ENCODE results near the gene CCDC192. TPM values are rescaled to one million over a fixed set of nuclear protein-coding genes. Genes with fewer than 3 reads are reported as not detected.
"Not testable (repeated sequence)": the region's sequence is repeated elsewhere in the genome, so short reads cannot be mapped to it uniquely, and the experiment has no call there.

Gene CCDC192
- total RNA-seq, 1 donor from 2014 or later, result not detected

- Mint-ChIP-seq H3K4me1 (no peaks in the 10 kb centered on the region), H3K27ac (no peak overlapping the region), H3K36me3 (no peaks in the 10 kb centered on the region), H3K4me3 (no peak overlapping the region), H3K9me3 (no peaks in the 10 kb centered on the region), H3K27me3 (ENCODE audit: insufficient read depth, low read depth) (peaks cover 3% of the 10 kb centered on the region)
- Histone ChIP-seq H3K27ac (no peak overlapping the region), H3K27me3 (no peaks in the 10 kb centered on the region), H3K4me3 (no peak overlapping the region), H4K20me1 (ENCODE audit: low read depth) (no peaks in the 10 kb centered on the region), H3K4me2 (no peak overlapping the region), H3K79me2 (ENCODE audit: low read depth) (no peaks in the 10 kb centered on the region), H3K9ac (no peak overlapping the region), H3K9me3 (ENCODE audit: low read depth) (no peaks in the 10 kb centered on the region), H3K36me3 (no peaks in the 10 kb centered on the region), H3K4me1 (no peaks in the 10 kb centered on the region), H3F3A (ENCODE audit: low read depth) (no peaks in the 10 kb centered on the region), H2AFZ (replicated peaks) (no peak overlapping the region)
- no peak for DNase-seq (ENCODE audit: low spot score)
- TF ChIP-seq EZH2phosphoT487 (IDR thresholded peaks at IDR 0.05) (no peak), CTCF (IDR thresholded peaks at IDR 0.05) (peak; percentile 34), EZH2 (IDR thresholded peaks at IDR 0.05) (no peak)
Measured at GRCh38 chr5:127746756-127747155, 43.6 kb downstream of the CCDC192 start.

GRCh38 chr5:127752503-127753265, 49.5 kb downstream of the CCDC192 start:
- not testable (repeated sequence) for H3K4me2 ChIP-seq; H3K36me3 ChIP-seq; H3K27me3 ChIP-seq; H3K27ac Mint-ChIP-seq; H3K36me3 Mint-ChIP-seq; H3K4me1 Mint-ChIP-seq; H3K9me3 ChIP-seq (ENCODE audit: low read depth); DNase-seq (ENCODE audit: low spot score); H3K27me3 Mint-ChIP-seq (ENCODE audit: insufficient read depth, low read depth); H3F3A ChIP-seq (ENCODE audit: low read depth); H3K79me2 ChIP-seq (ENCODE audit: low read depth); H4K20me1 ChIP-seq (ENCODE audit: low read depth); H3K4me3 Mint-ChIP-seq; H3K9me3 Mint-ChIP-seq; H3K4me1 ChIP-seq; H3K9ac ChIP-seq; H3K4me3 ChIP-seq; H3K27ac ChIP-seq
- peak overlapping the region; percentile 50 for H2AFZ ChIP-seq (replicated peaks)

GRCh38 chr5:127754259-127754658, 51.1 kb downstream of the CCDC192 start:
- Histone ChIP-seq H3K9ac (no peak overlapping the region), H3K9me3 (ENCODE audit: low read depth) (no peaks in the 10 kb centered on the region), H3K27me3 (no peaks in the 10 kb centered on the region), H3K36me3 (no peaks in the 10 kb centered on the region), H4K20me1 (ENCODE audit: low read depth) (no peaks in the 10 kb centered on the region), H3K4me1 (peaks cover 11% of the 10 kb centered on the region), H3K4me3 (no peak overlapping the region), H3F3A (ENCODE audit: low read depth) (no peaks in the 10 kb centered on the region), H3K79me2 (ENCODE audit: low read depth) (no peaks in the 10 kb centered on the region), H2AFZ (replicated peaks) (no peak overlapping the region), H3K27ac (no peak overlapping the region), H3K4me2 (no peak overlapping the region)
- Mint-ChIP-seq H3K9me3 (peaks cover 4% of the 10 kb centered on the region), H3K4me3 (no peak overlapping the region), H3K4me1 (peaks cover 9% of the 10 kb centered on the region), H3K27me3 (ENCODE audit: insufficient read depth, low read depth) (peaks cover 2% of the 10 kb centered on the region), H3K27ac (no peak overlapping the region), H3K36me3 (no peaks in the 10 kb centered on the region)
- TF ChIP-seq EZH2 (IDR thresholded peaks at IDR 0.05), result no peak
- no peak for TF ChIP-seq EZH2phosphoT487 (IDR thresholded peaks at IDR 0.05)
- TF ChIP-seq CTCF (IDR thresholded peaks at IDR 0.05), result no peak
- DNase-seq (ENCODE audit: low spot score), result no peak

- Histone ChIP-seq H3F3A (ENCODE audit: low read depth) (no peaks in the 10 kb centered on the region), H2AFZ (replicated peaks) (no peak overlapping the region), H3K27me3 (no peaks in the 10 kb centered on the region), H3K36me3 (no peaks in the 10 kb centered on the region), H3K4me3 (no peak overlapping the region), H3K9ac (no peak overlapping the region), H3K4me2 (no peak overlapping the region), H3K9me3 (ENCODE audit: low read depth) (no peaks in the 10 kb centered on the region), H3K79me2 (ENCODE audit: low read depth) (no peaks in the 10 kb centered on the region), H3K27ac (no peak overlapping the region), H3K4me1 (peaks cover 11% of the 10 kb centered on the region), H4K20me1 (ENCODE audit: low read depth) (no peaks in the 10 kb centered on the region)
- Mint-ChIP-seq H3K4me3 (no peak overlapping the region), H3K27ac (no peak overlapping the region), H3K9me3 (peaks cover 4% of the 10 kb centered on the region), H3K4me1 (peaks cover 9% of the 10 kb centered on the region), H3K36me3 (no peaks in the 10 kb centered on the region), H3K27me3 (ENCODE audit: insufficient read depth, low read depth) (peaks cover 5% of the 10 kb centered on the region)
- no peak for DNase-seq (ENCODE audit: low spot score)
- TF ChIP-seq EZH2phosphoT487 (IDR thresholded peaks at IDR 0.05) (no peak), EZH2 (IDR thresholded peaks at IDR 0.05) (no peak), CTCF (IDR thresholded peaks at IDR 0.05) (no peak)
Measured at GRCh38 chr5:127754706-127755105, 51.5 kb downstream of the CCDC192 start.
